NK-92 treated with Interleukin-12 subunit alpha and Interleukin-12 subunit beta, amount 100 ng/mL, for 24 hours (cell line): ENCODE results near the gene RAB3GAP2.
"Not testable (repeated sequence)": the region's sequence is repeated elsewhere in the genome, so short reads cannot be mapped to it uniquely, and the experiment has no call there.

ENCODE experiments used
- DNase-seq: peaks from one replicate; lab custom pipeline; 2025; lab: John Stamatoyannopoulos, UW

Gene RAB3GAP2

GRCh38 chr1:220290140-220290761 is 18.0 kb upstream of the RAB3GAP2 start:
- DNase-seq: no peak

GRCh38 chr1:220287129-220287528 is 14.9 kb upstream of the RAB3GAP2 start:
- no peak for DNase-seq

GRCh38 chr1:220283625-220284024 is 11.4 kb upstream of the RAB3GAP2 start:
- DNase-seq: no peak

GRCh38 chr1:220281159-220281574 is 8.9 kb upstream of the RAB3GAP2 start:
- no peak for DNase-seq

DNA sequence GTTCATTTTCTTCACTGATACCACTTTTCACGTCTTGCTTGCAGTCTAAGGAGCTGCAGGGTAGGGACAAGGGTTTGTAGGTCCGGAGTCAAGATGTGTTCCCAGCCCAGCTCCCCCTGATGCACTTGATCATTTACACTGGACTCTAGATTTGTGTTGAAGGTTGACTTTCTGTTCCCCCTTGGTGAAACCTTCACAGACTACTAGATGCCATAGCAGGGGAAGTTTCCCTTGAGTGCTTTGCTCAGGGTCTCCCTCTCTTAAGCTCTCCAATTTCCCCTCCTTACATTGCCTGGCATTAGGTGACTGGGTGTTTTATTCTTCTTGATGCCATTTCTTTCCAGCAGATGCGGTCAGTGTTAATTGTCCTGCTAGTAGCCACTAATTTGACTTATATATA is 8.0 kb upstream of the RAB3GAP2 start:
- DNase-seq: no peak

DNA sequence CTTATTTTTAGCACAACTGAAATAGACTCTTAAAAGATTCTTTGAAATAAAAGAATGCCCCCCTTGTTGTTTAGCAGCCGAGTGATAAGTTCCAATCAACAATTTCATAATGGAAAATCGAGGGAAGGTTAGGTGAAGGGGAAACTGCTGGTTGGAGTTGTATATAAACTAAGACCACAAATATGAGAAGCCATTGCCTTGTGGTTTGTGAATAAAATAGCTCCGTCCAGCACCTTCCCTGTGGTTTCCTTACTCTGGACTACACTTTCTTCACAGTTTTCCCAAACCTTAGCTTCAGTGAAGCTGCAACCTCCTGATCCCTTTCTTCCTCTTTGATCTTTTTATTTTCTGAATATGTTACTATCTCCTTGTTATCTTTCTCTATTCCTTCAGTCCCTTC is 6.7 kb upstream of the RAB3GAP2 start:
- no peak for DNase-seq

- DNase-seq: no peak
These were observed 3.2 kb upstream of the RAB3GAP2 start for GRCh38 chr1:220275430-220275829.

- no peak for DNase-seq
These were observed 2.1 kb upstream of the RAB3GAP2 start for GRCh38 chr1:220274251-220274855.

GRCh38 chr1:220272841-220273090 is 513 bp upstream of the RAB3GAP2 start:
- DNase-seq: no peak

GRCh38 chr1:220271706-220272046 is 577 bp downstream of the RAB3GAP2 start:
- DNase-seq: no peak

DNA sequence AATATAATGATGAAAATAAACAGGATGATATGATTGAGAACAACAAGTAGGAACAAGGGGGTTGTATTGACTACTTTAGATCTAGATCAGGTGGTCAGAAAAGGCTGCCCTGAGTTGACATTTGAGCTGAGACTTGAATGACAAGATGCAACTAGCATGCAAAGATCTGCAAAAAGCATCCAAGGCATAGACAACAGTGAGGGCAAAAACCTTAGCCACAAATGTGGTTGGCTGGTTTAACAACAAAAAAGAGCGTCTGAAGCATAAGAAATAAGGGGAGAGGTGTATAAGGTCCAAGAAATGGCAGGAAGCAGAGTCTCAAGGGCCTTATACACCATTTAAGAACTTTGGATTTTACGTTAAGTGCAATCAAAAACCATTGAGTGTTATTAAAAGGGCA is 3.2 kb downstream of the RAB3GAP2 start:
- no peak for DNase-seq

- DNase-seq: no peak
These were observed 4.6 kb downstream of the RAB3GAP2 start for GRCh38 chr1:220267630-220268029.

DNA sequence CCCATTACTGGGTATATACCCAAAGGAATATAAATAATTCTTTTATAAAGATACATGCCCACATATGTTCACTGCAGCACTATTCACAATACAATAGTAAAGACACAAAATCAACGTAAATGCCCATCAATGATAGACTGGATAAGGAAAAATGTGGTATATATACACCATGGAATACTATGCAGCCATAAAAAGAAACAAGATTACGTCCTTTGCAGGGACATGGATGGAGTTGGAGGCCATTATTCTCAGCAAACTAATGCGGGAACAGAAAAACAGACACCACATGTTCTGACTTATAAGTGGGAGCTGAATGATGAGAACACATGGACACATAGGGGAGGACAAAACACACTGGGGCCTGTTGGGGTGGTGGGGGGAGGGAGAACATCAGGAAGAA is 12.0 kb downstream of the RAB3GAP2 start:
- not testable (repeated sequence) for DNase-seq

DNA sequence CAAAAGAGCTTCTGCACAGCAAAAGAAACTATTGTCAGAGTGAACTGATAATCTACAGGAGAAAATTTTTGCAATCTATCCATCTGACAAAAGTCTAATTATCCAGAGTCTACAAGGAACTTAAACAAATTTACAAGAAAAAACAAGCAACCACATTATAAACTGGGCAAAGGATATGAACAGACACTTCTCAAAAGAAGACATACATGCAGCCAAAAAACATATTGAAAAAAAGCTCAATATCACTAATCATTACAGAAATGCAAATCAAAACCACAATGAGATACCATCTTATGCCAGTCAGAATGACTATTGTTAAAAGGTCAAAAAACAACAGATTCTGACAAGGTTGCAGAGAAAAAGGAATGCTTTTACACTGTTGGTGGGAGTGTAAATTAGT is 12.5 kb downstream of the RAB3GAP2 start:
- DNase-seq: not testable (repeated sequence)

DNA sequence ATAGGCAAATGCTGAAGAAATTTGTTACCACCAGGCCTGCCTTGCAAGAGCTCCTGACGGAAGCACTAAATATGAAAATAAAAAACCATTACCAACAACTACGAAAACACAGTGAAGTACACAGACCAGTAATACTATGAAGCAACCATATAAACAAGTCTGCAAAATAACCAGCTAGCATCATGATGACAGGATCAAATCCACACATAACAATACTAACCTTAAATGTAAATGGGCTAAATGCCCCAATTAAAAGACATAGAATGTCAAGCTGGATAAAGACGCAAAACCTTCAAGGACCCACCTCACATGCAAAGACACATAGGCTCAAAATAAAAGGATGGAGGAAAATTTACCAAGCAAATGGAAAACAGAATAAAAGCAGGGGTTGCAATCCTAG is 16.1 kb downstream of the RAB3GAP2 start:
- DNase-seq: not testable (repeated sequence)

DNA sequence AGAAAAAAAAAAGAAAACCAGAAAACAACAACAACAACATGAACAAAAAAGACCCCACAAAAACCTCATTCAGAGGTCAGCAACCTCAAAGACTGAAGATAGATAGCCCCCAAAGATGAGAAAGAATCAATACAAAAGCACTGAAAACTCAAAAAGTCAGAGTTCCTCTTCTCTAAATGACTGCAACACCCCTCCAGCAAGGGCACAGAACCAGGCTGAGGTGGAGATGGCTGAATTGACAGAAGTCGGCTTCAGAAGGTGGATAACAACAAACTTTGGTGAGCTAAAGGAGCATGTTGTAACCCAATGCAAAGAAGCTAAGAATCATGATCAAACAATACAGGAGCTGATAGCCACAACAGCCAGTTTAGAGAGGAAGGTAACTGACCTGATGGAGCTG is 17.0 kb downstream of the RAB3GAP2 start:
- no peak for DNase-seq

GRCh38 chr1:220253290-220253689 is 19.0 kb downstream of the RAB3GAP2 start:
- not testable (repeated sequence) for DNase-seq

DNA sequence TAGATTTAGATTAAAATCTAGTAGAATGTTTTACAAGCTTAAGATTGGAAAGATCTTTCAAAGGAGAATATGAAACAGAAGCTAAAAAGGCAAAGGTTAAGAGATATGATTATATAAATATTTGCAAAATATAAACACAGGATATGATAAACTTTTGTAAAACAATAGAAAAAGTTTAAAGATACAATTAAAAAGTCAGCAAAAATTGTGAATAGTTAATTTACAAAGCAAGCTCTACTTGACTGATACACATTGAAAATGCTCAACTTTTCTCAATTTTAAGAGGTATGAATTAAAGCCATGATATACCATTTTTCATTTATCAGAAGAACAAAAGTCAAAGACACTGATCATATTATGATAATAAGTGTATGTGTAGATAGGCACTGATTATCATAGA is 21.0 kb downstream of the RAB3GAP2 start:
- DNase-seq: no peak

- DNase-seq: no peak
These were observed 21.6 kb downstream of the RAB3GAP2 start for GRCh38 chr1:220250681-220251080.

DNA sequence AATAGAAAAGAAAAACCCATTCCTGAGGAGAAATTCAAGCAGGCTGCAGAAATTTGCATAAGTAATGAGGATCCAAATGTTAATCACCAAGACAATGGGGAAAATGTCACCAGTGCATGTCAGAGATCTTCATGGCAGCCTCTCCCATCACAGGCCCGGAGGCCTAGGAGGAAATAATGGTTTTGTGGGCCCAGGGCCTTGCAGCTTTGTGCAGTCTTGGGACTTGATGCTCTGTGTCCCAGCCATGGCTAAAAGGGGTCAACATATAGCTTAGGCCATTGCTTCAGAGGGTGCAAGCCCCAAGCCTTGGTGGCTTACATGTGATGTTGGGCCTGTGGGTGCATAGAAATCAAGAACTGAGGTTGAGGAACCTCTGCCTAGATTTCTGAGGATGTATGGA is 22.7 kb downstream of the RAB3GAP2 start:
- DNase-seq: no peak

DNA sequence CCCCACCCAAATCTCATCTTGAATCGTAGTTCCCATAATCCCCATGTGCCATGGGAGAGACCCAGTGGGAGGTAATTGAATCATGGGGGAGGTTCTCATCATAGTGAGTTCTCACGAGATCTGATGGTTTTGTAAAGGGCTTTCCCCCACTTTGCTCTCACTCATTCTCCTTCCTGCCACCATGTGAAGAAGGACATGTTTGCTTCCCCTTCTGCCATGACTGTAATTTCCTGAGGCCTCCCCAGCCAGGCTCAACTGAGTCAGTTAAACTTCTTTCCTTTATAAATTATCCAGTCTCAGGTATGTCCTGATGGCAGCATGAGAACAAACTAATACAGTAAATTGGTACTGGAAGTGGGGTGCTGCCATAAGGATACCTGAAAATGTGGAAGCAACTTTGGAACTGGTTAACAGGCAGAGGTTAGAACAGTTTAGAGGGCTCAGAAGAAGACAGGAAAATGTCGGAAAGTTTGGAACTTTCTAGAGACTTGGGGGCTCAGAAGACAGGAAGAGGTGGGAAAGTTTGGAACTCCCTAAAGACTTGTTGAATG is 23.5 kb downstream of the RAB3GAP2 start:
- not testable (repeated sequence) for DNase-seq

GRCh38 chr1:220245900-220246299 is 26.4 kb downstream of the RAB3GAP2 start:
- DNase-seq: not testable (repeated sequence)

DNA sequence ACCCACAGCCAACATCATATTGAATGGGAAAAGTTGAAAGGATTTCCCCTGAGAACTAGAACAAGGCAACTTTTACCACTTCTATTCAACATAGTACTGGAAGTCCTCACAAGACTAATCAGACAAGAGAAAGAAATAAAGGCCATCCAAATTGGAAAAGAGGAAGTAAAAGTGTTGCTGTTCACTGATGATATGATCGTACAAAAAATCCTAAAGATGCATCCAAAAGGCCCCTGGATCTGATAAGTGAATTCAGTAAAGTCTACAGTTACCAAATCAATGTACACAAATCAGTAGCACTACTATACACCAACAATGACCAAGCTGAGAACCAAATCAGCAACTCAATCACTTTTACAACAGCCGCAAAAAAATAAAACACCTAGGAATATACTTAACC is 28.3 kb downstream of the RAB3GAP2 start:
- DNase-seq: no peak

DNA sequence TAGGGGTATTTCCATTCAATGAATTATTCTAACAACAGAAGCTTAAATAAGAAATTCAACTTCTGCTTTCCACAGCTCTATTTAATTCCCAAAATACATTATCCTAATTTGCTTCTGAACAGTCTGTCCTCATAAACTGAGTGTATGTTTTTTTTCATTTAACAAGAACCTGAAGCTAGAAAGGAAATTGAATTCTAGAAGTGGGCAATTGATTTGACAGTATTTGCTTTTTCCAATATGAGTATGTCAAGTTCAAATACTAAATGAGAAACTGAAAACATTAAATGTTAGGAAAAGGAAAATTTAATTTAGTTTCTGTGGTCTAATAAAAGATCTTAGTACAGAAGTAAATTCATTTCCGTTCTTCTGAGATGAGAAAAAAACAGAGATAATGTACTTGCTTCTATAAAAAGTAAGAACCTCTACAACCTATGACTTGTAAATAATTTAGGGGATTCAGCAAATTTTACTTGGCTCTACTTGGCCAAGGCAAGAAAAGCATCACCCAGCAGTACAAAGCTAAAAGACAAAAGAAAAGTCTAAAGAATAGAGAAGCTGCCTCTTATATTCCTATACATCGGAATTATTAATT is 31.1 kb downstream of the RAB3GAP2 start:
- DNase-seq: no peak
